GM19395 (cell line): ENCODE data around the gene TRMT61A.

Source experiments
- ATAC-seq: cut with Tn5 transposase; IDR thresholded peaks from one replicate; pipeline ENCODE4 v1.9.1; 2021; ENCODE audit warnings: mild to moderate bottlenecking, moderate library complexity; ENCODE audit not compliant: unreplicated experiment

TRMT61A gene

GRCh38 chr14:103528587-103529382, at the start of gene TRMT61A:
TSS of gene TRMT61A (plus strand) at chr14:103529196. CDS start at chr14:103529979, 783 bp downstream.
- ATAC-seq: no peak

- ATAC-seq: peak; percentile 76
Measured at GRCh38 chr14:103480595-103480994, 48.4 kb upstream of the TRMT61A start.

- no peak for ATAC-seq
Measured at GRCh38 chr14:103483600-103483999, 45.4 kb upstream of the TRMT61A start.

GRCh38 chr14:103485504-103485903, 43.5 kb upstream of the TRMT61A start:
- ATAC-seq: no peak

GRCh38 chr14:103488071-103488470, 40.9 kb upstream of the TRMT61A start:
- no peak for ATAC-seq

GRCh38 chr14:103488960-103489359, 40.0 kb upstream of the TRMT61A start:
- no peak for ATAC-seq

- ATAC-seq: no peak
Measured at GRCh38 chr14:103489621-103490020, 39.4 kb upstream of the TRMT61A start.

- ATAC-seq: no peak
Measured at GRCh38 chr14:103491691-103492090, 37.3 kb upstream of the TRMT61A start.

GRCh38 chr14:103492156-103492925, 36.7 kb upstream of the TRMT61A start:
- no peak for ATAC-seq

GRCh38 chr14:103495854-103496253, 33.1 kb upstream of the TRMT61A start:
- ATAC-seq: no peak

GRCh38 chr14:103496776-103497175, 32.2 kb upstream of the TRMT61A start:
- no peak for ATAC-seq

GRCh38 chr14:103499709-103500108, 29.3 kb upstream of the TRMT61A start:
- ATAC-seq: no peak

- no peak for ATAC-seq
Measured at GRCh38 chr14:103500148-103500990, 28.6 kb upstream of the TRMT61A start.

- ATAC-seq: no peak
Measured at GRCh38 chr14:103501041-103501870, 27.7 kb upstream of the TRMT61A start.

- ATAC-seq: no peak
Measured at GRCh38 chr14:103501921-103502669, 26.9 kb upstream of the TRMT61A start.

- no peak for ATAC-seq
Measured at GRCh38 chr14:103502877-103503276, 26.1 kb upstream of the TRMT61A start.

- ATAC-seq: no peak
Measured at GRCh38 chr14:103503296-103503695, 25.7 kb upstream of the TRMT61A start.

GRCh38 chr14:103504991-103505565, 23.9 kb upstream of the TRMT61A start:
- no peak for ATAC-seq

- ATAC-seq: no peak
Measured at GRCh38 chr14:103507751-103508150, 21.2 kb upstream of the TRMT61A start.
